ENCODE measurements around the gene OXSM. TPM values are rescaled to one million over a fixed set of nuclear protein-coding genes. Genes with fewer than 3 reads are reported as not detected.

Gene OXSM
- total RNA-seq, 1 experiment from 2014 or later = 21.4 TPM

Other genes with a start within 250 kb of the OXSM start
- 79.0 and 107 TPM in 2 replicates for gene TOP2B, start 125.2 kb upstream of the OXSM start, total RNA-seq (2014; rRNA removed)
- 47.7 and 49.4 TPM in 2 replicates for gene NGLY1, start 6.6 kb upstream of the OXSM start, total RNA-seq (2014; rRNA removed)

Measured in PC-3 (cell line).